HCT116 (cell line): ENCODE results near the gene ZNF611. TPM values are rescaled to one million over a fixed set of nuclear protein-coding genes. Genes with fewer than 3 reads are reported as not detected.

Source experiments
- ATAC-seq: fragments of 200-7000 bp; cut with Tn5 transposase; 2 replicates; pipeline ENCODE4 v1.9.1; 2020; ENCODE audit warnings: mild to moderate bottlenecking, moderate library complexity
- BruUV-seq: library from RNA; stranded (reverse); fragments of 400-500 nt; replicated peaks from 2 replicates; lab custom pipeline; 2021; lab: Mats Ljungman, UMichigan
- CTCF ChIA-PET: fragments of 300-600 bp; sonication (Branson Sonifier 250); formaldehyde crosslinking; loops from one replicate; lab custom pipeline; 2021; ENCODE audit warnings: antibody characterized with exemption; lab: Charles Lee
- POLR2A ChIA-PET: fragments of 300-600, 350-600 bp; sonication (Branson Sonifier 250); formaldehyde crosslinking; loops from one replicate; lab custom pipeline; 2021; ENCODE audit warnings: antibody characterized with exemption; lab: Charles Lee
- RAD21 ChIA-PET, 2 experiments: fragments of 300-600 bp; sonication (Branson Sonifier 250); formaldehyde crosslinking; loops; one replicate each; lab custom pipeline; 2023; ENCODE audit warnings: low total read pairs in 2 of 2; ENCODE audit not compliant: uncharacterized antibody in 2 of 2, unreplicated experiment in 2 of 2, low non-redundant PET in 1 of 2; lab: Charles Lee
- DNase-seq: peaks from one replicate; pipeline ENCODE4 v3.0.0-alpha.2; 2010; ENCODE audit warnings: low read depth, low spot score
- H2AFZ ChIP-seq: fragments of 200-600 bp; shearing (Covaris generic), sonication (generic); 2 replicates; pipeline ENCODE4 v1.6.1; 2017; ENCODE audit warnings: low read depth, mixed run types, mixed read lengths, antibody characterized with exemption, low read length; ENCODE audit not compliant: poor library complexity, severe bottlenecking
- H3K27ac ChIP-seq: 2 replicates; pipeline ENCODE4 v1.5.1; 2012; ENCODE audit warnings: low read depth, low read length
- H3K27me3 ChIP-seq: fragments of 200-600 bp; sonication (generic); 2 replicates; pipeline ENCODE4 v1.6.1; 2016; ENCODE audit warnings: mixed run types, low read length, mixed read lengths; ENCODE audit not compliant: insufficient read depth
- H3K36me3 ChIP-seq, 2 experiments: fragments of 200-500 bp in 1 of 2; fragments of 200-600 bp in 1 of 2; sonication (Bioruptor generic) in 1 of 2; sonication (generic) in 1 of 2; 2 replicates each; pipeline versions ENCODE4 v1.5.1 to v1.6.1; 2014 to 2016; ENCODE audit warnings: low read length in 2 of 2, inconsistent platforms in 1 of 2, mixed read lengths in 1 of 2, mixed run types in 1 of 2; ENCODE audit not compliant: insufficient read depth in 2 of 2, control insufficient read depth in 1 of 2
- H3K4me1 ChIP-seq, 2 experiments: fragments of 200-600 bp in 1 of 2; sonication (generic) in 1 of 2; 2 replicates each; pipeline versions ENCODE4 v1.5.1 to v1.6.1; 2012 to 2017; ENCODE audit warnings: low read length in 2 of 2, inconsistent platforms in 1 of 2, mild to moderate bottlenecking in 1 of 2, mixed read lengths in 1 of 2, mixed run types in 1 of 2, moderate library complexity in 1 of 2; ENCODE audit not compliant: insufficient read depth in 2 of 2, control insufficient read depth in 1 of 2
- H3K4me2 ChIP-seq: fragments of 200-600 bp; sonication (generic); 2 replicates; pipeline ENCODE4 v1.6.1; 2017; ENCODE audit warnings: mixed run types, low read length, mixed read lengths
- H3K4me3 ChIP-seq, 2 experiments: fragments of 200-600 bp in 1 of 2; sonication (generic) in 1 of 2; replicated peaks in 1 of 2; 2 replicates each; pipeline ENCODE4 v1.5.1; 2011 to 2016; ENCODE audit warnings: low read length in 2 of 2, control low read depth in 1 of 2, low read depth in 1 of 2, mild to moderate bottlenecking in 1 of 2, mixed read lengths in 1 of 2, mixed run types in 1 of 2
- H3K79me2 ChIP-seq: fragments of 200-600 bp; sonication (generic); 2 replicates; pipeline ENCODE4 v1.6.1; 2017; ENCODE audit warnings: mild to moderate bottlenecking, mixed run types, low read length, moderate library complexity, mixed read lengths; ENCODE audit not compliant: insufficient read depth
- H3K9ac ChIP-seq: fragments of 200-600 bp; sonication (generic); 2 replicates; pipeline ENCODE4 v1.6.1; 2016; ENCODE audit warnings: low read length, mixed read lengths
- H3K9me2 ChIP-seq: fragments of 200-600 bp; sonication (generic), shearing (Covaris generic); 2 replicates; pipeline ENCODE4 v1.6.1; 2017; ENCODE audit warnings: mixed run types, mild to moderate bottlenecking, moderate library complexity; ENCODE audit not compliant: insufficient read depth
- H3K9me3 ChIP-seq, 2 experiments: fragments of 200-500 bp in 1 of 2; fragments of 200-600 bp in 1 of 2; sonication (Bioruptor generic) in 1 of 2; sonication (generic) in 1 of 2; 2 replicates each; pipeline ENCODE4 v1.6.1; 2014 to 2017; ENCODE audit warnings: low read length in 2 of 2, mixed read lengths in 2 of 2, inconsistent platforms in 1 of 2, low read depth in 1 of 2, mild to moderate bottlenecking in 1 of 2, mixed run types in 1 of 2, moderate library complexity in 1 of 2; ENCODE audit not compliant: control insufficient read depth in 1 of 2, insufficient read depth in 1 of 2
- H4K20me1 ChIP-seq: fragments of 200-600 bp; sonication (generic), shearing (Covaris generic); 2 replicates; pipeline ENCODE4 v1.6.1; 2017; ENCODE audit warnings: mixed run types, mild to moderate bottlenecking, moderate library complexity; ENCODE audit not compliant: insufficient read depth
- CEBPB ChIP-seq: IDR thresholded peaks from 2 replicates; pipeline ENCODE4 v1.6.1; 2012; ENCODE audit warnings: low read depth
- CTCF ChIP-seq, 3 experiments: fragments of 200-600 bp in 1 of 3; sonication (generic) in 1 of 3; IDR thresholded peaks in 2 of 3; conservative IDR thresholded peaks in 1 of 3; 2 replicates each; pipeline ENCODE4 v1.5.1; 2012 to 2017; ENCODE audit warnings: low read depth in 2 of 3, low read length in 2 of 3, antibody characterized with exemption in 1 of 3, borderline replicate concordance in 1 of 3, control low read depth in 1 of 3, mild to moderate bottlenecking in 1 of 3, mixed read lengths in 1 of 3, mixed run types in 1 of 3, moderate library complexity in 1 of 3; ENCODE audit not compliant: insufficient read depth in 1 of 3
- EZH2phosphoT487 ChIP-seq: fragments of 200-600 bp; IDR thresholded peaks from 2 replicates; pipeline ENCODE4 v1.6.1; 2018; ENCODE audit warnings: antibody characterized with exemption, borderline replicate concordance
- FOSL1 ChIP-seq: IDR thresholded peaks from 2 replicates; pipeline ENCODE4 v1.6.1; 2012; ENCODE audit warnings: low read depth
- MAX ChIP-seq: IDR thresholded peaks from 2 replicates; pipeline ENCODE4 v1.6.1; 2012
- POLR2A ChIP-seq: IDR thresholded peaks from 2 replicates; pipeline ENCODE4 v1.7.0; 2011; ENCODE audit warnings: borderline replicate concordance; ENCODE audit not compliant: insufficient read depth, insufficient read length; ENCODE audit errors: extremely low read depth
- POLR2AphosphoS5 ChIP-seq: IDR thresholded peaks from 2 replicates; pipeline ENCODE4 v1.6.1; 2011; ENCODE audit warnings: mild to moderate bottlenecking, low read depth, low read length, moderate library complexity
- REST ChIP-seq: IDR thresholded peaks from 2 replicates; pipeline ENCODE4 v1.6.1; 2012; ENCODE audit warnings: low read depth
- TCF7L2 ChIP-seq: IDR thresholded peaks from 2 replicates; pipeline ENCODE4 v1.7.0; 2011; ENCODE audit warnings: borderline replicate concordance, inconsistent platforms; ENCODE audit not compliant: insufficient read depth, insufficient read length; ENCODE audit errors: extremely low read depth
- intact Hi-C: fragments of 100-400 bp; cut with micrococcal nuclease; formaldehyde crosslinking; loops from 2 replicates; pipeline ENCODE4 v1.10.0; 2022
- total RNA-seq: library from RNA; stranded (reverse); gene quantifications from one replicate; pipeline ENCODE4 v1.2.1, GENCODE V29; 2021; ENCODE audit not compliant: unreplicated experiment

The ZNF611 gene
- total RNA-seq, 1 experiment from 2014 or later = 12.2 TPM

GRCh38 chr19:52658595-52658994, 76.2 kb downstream of the ZNF611 start:
- CTCF ChIA-PET = no interaction called here
- Histone ChIP-seq H3K4me1 (peaks cover 0 to 18% of the 10 kb centered on the region in 2 experiments; a peak in 2 of 4 replicates), H3K4me3 (no peak overlapping the region), H3K36me3 (peaks cover 6 to 67% of the 10 kb centered on the region in 2 experiments), H4K20me1 (no peaks in the 10 kb centered on the region), H2AFZ (no peak overlapping the region), H3K9me2 (no peaks in the 10 kb centered on the region), H3K4me2 (no peak overlapping the region), H3K79me2 (peaks cover 43% of the 10 kb centered on the region), H3K27me3 (no peaks in the 10 kb centered on the region), H3K9me3 (peaks cover 0 to 4% of the 10 kb centered on the region in 2 experiments; a peak in 1 of 4 replicates), H3K9ac (no peak overlapping the region), H3K27ac (no peak overlapping the region)
- intact Hi-C loops = no loop called here
- POLR2A ChIA-PET = no interaction called here
- ATAC-seq (no peak), DNase-seq (no peak)
- RAD21 ChIA-PET = no interaction called here
- no TSS peak for BruUV-seq
- TF ChIP-seq CEBPB (no peak), EZH2phosphoT487 (no peak), FOSL1 (no peak), CTCF (IDR thresholded peaks at IDR 0.05 in 2 of 3, conservative IDR thresholded peaks at IDR 0.05 in 1 of 3; ENCODE audit: borderline replicate concordance in 1 of 3, insufficient read depth in 1 of 3, low read depth in 2 of 3, low read length in 2 of 3) (no peak), REST (no peak), TCF7L2 (no peak), POLR2A (no peak), MAX (no peak), POLR2AphosphoS5 (no peak)
